PFSK-1 (cell line): ENCODE measurements around the gene TK2.

Source experiments
- POLR2AphosphoS5 ChIP-seq: IDR thresholded peaks from 2 replicates; pipeline ENCODE4 v1.6.1; 2012; ENCODE audit warnings: low read depth, mild to moderate bottlenecking, control low read depth, low read length, moderate library complexity
- TAF1 ChIP-seq: IDR thresholded peaks from 2 replicates; pipeline ENCODE4 v1.6.1; 2012; ENCODE audit warnings: low read length, control low read depth, borderline replicate concordance; ENCODE audit not compliant: insufficient read depth
- TF ChIP-seq, protein P1 (sequence below), 2 experiments: IDR thresholded peaks; 2 replicates each; pipeline versions ENCODE4 v1.6.1 to v1.8.0; 2011 to 2012; ENCODE audit warnings: low read depth in 2 of 2, low read length in 2 of 2, control low read depth in 1 of 2, inconsistent platforms in 1 of 2, mild to moderate bottlenecking in 1 of 2, moderate library complexity in 1 of 2; ENCODE audit not compliant: insufficient read depth in 1 of 2

DNA sequence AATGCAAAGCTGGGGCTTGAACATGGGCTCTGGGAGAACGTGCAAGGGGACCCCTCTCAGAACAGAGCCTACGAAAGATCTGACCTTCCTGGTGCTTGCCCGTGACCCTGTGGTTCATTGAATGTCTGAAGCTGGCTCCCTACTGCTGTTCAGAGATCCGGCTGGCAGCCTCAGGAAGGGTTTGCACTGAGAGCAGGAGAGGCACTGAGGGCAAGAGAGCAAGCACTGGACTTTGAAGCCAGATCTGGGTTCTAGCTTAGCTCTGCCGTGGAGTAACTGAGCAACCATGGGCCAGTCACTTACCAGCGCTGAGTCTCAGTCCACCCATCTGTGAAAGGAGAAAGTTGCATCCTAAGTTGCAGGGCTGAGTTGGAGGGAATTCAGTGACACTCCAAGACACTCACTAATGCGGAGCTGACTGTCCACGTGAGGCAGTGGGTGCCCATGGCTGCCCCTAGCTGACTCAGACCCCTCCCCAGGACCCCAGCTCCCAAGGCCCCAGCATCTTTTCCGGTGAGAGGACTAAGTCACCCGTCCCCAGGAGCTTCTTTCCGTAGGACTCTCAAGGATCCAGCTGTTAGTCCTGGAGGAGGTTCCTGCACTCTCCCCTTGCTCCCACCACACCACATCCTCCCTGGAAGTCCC is 81.5 kb downstream of the TK2 start:
- TF ChIP-seq POLR2AphosphoS5 (no peak), TAF1 (no peak)
- TF ChIP-seq, protein P1, sequence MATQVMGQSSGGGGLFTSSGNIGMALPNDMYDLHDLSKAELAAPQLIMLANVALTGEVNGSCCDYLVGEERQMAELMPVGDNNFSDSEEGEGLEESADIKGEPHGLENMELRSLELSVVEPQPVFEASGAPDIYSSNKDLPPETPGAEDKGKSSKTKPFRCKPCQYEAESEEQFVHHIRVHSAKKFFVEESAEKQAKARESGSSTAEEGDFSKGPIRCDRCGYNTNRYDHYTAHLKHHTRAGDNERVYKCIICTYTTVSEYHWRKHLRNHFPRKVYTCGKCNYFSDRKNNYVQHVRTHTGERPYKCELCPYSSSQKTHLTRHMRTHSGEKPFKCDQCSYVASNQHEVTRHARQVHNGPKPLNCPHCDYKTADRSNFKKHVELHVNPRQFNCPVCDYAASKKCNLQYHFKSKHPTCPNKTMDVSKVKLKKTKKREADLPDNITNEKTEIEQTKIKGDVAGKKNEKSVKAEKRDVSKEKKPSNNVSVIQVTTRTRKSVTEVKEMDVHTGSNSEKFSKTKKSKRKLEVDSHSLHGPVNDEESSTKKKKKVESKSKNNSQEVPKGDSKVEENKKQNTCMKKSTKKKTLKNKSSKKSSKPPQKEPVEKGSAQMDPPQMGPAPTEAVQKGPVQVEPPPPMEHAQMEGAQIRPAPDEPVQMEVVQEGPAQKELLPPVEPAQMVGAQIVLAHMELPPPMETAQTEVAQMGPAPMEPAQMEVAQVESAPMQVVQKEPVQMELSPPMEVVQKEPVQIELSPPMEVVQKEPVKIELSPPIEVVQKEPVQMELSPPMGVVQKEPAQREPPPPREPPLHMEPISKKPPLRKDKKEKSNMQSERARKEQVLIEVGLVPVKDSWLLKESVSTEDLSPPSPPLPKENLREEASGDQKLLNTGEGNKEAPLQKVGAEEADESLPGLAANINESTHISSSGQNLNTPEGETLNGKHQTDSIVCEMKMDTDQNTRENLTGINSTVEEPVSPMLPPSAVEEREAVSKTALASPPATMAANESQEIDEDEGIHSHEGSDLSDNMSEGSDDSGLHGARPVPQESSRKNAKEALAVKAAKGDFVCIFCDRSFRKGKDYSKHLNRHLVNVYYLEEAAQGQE (IDR thresholded peaks at IDR 0.05; ENCODE audit: insufficient read depth in 1 of 2, low read depth in 2 of 2, low read length in 2 of 2), result no peak
